ENCODE data around the gene ZFYVE9.

DNA sequence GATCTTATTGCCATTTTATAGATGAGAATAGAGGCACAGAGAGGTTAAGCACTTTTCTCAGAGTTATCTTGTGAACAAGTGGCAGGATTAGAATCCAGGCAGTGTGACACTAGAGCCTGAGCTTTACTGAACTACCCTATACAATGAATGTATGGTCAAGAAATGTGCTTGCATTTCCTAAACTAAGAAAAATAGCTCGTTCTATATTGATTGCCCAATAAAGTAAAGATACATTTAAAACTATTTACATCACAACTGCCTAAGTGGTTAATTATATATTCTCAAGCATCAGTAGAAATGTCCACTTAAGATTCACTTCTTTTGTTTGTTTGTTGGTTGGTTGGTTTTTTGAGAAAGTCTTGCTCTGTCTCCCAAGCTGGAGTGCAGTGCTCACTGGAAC lies 91.6 kb downstream of the ZFYVE9 start:
- TF ChIP-seq GATA2 (IDR thresholded peaks at IDR 0.05; ENCODE audit: low read depth, low read length): no peak
- no peak for TF ChIP-seq GATA3 (IDR thresholded peaks at IDR 0.05; ENCODE audit: low read depth, low read length)

Data from SH-SY5Y (cell line).